ENCODE data around the gene TBK1.

- TF ChIP-seq CTCF (IDR thresholded peaks at IDR 0.05): no peak
- TF ChIP-seq POLR2A (IDR thresholded peaks at IDR 0.05; ENCODE audit: low read depth): no peak
These were observed 1.0 kb upstream of the TBK1 start for GRCh38 chr12:64450711-64451486.
